Inflammatory macrophage treated with lipopolysaccharide for 4 hours (primary cell): Measurements from ENCODE around the gene DAB1.

Source experiments
- DNase-seq: peaks from one replicate; pipeline ENCODE4 v3.0.0-alpha.2; 2020

The DAB1 gene

GRCh38 chr1:56965916-56966697 lies 457.8 kb downstream of the DAB1 start, which contains the start of gene C8B:
TSS of gene C8B (minus strand) at chr1:56966015. CDS start at chr1:56965948, 67 bp downstream.
- no peak for DNase-seq

GRCh38 chr1:56965191-56965590 lies 458.7 kb downstream of the DAB1 start:
- DNase-seq, result no peak

GRCh38 chr1:56964349-56965017 lies 459.4 kb downstream of the DAB1 start:
- no peak for DNase-seq

DNA sequence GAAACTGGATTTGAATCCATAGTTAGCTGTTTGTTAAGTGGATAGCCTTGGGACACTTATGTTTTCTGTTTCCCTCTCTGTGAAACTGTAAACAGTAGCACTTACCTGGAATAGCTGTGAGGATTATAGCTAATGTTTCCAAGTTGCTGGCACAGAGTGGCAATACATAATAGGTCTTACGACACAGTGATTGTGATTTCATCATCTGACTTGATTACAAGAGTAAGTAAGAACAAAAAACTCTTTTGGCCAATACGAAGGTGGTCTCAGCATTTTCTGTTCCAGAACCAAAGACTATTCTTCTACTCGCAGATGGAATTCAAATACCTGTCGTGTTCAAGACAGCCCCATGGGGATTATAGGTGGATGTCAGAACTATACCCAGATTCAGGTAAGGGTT lies 460.2 kb downstream of the DAB1 start:
- DNase-seq, result no peak

DNA sequence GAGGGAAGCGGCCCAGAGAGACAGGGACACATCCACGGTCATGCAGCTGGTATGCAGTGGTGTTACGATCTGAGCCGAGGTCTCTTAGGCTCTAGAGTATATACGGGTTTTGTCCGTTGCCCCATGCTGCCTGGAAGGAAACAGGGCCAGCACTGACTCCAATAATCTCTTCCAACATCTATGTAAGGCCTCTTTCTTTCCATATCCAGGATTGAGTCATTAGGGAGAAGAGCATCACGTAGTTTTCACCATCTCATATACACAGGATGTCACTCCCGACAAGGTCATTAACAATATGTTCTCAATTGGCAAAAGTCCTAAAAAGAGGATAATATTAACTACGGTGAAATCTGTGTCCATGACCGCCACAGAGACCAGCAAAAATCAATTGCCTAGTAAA lies 462.4 kb downstream of the DAB1 start:
- DNase-seq, result no peak

- no peak for DNase-seq
Observed at GRCh38 chr1:56958526-56958925, 465.3 kb downstream of the DAB1 start.

GRCh38 chr1:56957931-56958330 lies 465.9 kb downstream of the DAB1 start:
- DNase-seq, result no peak

DNA sequence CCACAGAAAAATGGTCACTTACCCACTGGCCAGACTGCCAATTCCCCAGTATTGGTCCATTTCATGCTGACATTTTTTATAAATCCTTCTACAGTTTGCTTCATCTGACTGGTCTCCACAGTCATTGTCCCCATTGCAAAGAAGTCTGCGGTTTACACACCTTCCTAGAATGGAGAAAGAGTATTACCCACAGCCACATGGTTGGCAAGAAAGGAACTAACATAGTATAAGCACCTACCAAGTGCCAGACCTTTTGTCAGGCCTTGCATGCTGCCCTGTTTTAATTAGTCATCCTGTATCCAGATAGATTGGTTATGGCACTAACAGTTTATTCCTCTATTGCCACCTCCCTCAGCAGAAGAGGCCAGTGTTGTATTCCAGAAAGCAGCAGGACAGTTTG lies 469.2 kb downstream of the DAB1 start:
- no peak for DNase-seq

DNA sequence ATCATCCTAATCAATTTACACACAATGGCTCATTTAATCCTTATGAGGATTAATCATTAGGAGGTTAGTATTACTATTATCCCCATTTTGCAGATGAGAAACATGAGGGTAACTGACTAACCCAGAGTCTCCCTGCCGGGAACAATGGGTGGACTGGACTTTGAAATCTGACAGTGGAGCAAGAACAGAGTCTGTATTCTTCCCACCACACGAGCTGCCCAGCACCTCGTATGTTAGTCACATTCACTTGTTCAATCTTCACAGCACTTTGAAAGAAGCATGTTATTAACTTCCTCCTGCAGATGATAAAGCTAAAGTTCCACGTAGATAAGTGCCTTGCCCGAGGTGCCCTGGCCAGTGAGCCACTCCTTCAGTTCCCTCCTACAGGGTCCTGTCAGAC lies 470.5 kb downstream of the DAB1 start:
- DNase-seq, result no peak

- no peak for DNase-seq
Observed at GRCh38 chr1:56952501-56952900, 471.4 kb downstream of the DAB1 start.

GRCh38 chr1:56948403-56949023 lies 475.3 kb downstream of the DAB1 start:
- no peak for DNase-seq
